ENCODE results near the gene EED.

The EED gene, protein sequence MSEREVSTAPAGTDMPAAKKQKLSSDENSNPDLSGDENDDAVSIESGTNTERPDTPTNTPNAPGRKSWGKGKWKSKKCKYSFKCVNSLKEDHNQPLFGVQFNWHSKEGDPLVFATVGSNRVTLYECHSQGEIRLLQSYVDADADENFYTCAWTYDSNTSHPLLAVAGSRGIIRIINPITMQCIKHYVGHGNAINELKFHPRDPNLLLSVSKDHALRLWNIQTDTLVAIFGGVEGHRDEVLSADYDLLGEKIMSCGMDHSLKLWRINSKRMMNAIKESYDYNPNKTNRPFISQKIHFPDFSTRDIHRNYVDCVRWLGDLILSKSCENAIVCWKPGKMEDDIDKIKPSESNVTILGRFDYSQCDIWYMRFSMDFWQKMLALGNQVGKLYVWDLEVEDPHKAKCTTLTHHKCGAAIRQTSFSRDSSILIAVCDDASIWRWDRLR

DNA sequence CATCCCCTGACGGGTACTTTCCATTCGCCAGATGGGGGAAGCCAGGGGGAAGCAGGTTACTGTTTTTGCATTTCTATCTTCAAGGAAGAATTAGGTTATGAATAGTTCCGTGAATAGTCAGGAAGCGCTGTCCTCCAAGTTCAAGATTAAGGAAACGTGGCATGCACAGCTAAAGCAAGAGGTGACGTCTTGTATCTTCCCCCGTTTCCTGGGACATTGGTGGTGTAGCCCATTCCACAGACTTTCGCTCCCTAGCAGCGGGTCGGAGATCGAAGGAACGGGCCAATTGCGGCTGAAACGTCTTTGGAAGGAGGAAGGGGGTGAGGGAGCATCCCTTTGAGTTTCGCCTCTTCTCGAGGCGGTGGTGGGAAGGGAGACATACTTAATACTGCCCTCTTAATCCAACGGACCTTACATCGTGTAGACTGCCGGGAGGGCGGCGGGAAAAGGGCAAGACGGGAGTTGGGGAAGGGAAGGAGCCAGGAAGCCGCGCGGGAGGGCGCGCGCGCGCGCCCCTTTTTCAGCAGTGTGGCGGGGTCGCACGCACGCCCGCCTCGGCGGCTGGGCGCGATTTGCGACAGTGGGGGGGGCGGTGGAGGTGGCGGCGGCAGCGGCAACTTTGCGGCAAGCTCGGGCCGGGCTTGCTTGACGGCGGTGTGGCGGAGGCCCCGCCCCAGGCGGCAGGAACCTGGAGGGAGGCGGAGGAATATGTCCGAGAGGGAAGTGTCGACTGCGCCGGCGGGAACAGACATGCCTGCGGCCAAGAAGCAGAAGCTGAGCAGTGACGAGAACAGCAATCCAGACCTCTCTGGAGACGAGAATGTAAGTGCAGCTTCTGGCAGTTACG lies at the start of gene EED:
EED (plus strand) TSS at position 232 of the 847 bp plus-strand sequence; CDS start at position 709, 477 bp downstream.
- peak; percentile 90 for DNase-seq (ENCODE audit: low read depth)

DNA sequence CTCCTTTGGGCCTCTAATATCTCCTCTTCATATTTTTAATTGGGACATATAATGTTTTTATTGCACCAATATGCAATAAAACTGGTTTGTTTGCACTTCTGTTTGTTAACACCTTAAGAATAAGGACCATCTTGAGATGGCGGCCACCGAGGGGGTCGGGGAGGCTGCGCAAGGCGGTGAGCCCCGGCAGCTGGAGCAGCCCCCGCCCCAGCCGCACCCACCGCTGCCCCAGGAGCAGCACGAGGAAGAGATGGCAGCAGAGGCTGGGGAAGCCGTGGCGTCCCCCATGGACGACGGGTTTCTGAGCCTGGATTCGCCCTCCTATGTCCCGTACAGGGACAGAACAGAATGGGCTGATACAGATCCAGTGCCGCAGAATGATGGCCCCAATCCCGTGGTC lies 49.6 kb upstream of the EED start:
- no peak for DNase-seq (ENCODE audit: low read depth)

DNA sequence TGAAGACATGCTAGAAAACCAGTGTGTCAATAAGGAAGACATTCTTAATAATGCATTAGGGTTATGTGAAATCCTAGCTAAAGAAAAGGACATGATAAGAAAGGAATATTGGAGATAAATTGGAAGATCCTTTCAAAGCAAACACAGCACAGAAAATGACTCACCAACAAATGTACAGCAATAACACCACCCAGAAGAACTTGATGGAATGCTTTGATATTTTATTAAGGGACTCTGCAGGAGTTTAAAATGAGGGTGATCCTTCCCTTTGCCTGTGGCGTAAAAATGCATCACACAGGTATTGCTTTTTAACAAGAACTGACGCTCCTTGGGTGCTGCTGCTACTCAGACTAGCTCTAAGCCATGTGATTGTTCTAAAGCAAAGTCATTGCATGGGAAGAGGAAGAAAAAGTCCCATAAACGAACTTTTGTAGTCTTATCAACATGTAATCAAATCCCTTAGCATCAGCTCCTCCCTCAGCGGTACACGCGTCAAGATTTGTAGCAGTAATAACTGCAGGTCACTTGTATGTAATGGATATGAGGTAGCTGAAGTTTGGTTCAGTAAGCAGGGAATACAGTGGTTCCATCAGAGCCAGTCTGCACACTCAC lies 48.4 kb upstream of the EED start:
- DNase-seq (ENCODE audit: low read depth): no peak

DNA sequence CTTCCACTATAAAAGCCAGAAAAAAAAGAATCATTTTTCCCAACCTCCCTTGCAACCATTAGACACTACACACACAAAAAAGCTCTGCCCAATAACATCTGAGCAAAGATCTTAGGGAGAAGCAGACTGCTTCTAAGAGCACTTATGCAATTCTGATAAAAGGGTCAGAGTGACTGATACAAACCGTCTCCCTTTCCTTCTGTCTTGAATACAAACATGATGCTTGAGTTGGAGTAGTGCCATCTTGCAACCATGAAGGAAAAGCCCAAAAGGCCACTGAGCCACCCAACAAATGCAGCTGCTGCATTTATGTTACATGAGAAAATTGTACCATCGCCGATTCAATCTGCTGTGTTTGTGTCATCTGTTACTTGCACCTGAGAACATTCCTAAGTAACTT lies 47.6 kb upstream of the EED start:
- DNase-seq (ENCODE audit: low read depth): no peak

DNA sequence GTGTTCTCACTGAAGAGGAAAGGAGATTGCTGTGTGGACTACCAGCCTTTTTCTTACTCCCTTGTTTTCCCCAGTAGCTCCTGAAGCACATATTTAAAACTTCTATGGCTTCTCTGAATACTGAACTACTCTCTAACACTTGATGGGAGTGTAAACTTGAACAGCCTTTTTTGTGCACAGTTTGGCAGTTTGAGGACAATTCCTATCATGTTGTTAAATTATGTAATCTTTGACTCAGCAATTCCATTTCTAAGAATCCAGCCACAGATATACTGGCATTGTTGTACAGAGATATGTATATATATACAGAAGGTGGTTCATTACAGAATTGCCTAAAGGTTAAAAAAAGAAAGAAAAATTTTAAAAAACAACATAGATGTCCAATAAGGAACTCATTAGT lies 47.1 kb upstream of the EED start:
- DNase-seq (ENCODE audit: low read depth): no peak

DNA sequence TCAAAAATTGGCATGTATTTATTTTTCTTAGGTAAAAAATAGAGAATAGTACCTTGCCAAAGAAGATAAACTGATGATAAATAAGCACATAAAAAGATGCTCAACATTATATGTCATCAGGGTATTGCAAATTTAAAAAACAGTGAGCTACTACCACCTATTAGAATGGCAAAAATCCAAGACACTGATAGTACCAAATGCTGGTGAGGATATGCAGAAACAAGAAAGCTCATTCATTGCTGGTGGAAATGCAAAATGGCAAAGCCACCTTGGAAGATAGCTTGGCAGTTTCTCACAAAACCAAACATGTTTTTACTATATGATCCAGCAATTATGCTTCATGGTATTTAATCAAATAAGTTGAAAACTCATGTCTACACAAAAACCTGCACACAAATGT lies 46.4 kb upstream of the EED start:
- DNase-seq (ENCODE audit: low read depth): no peak

DNA sequence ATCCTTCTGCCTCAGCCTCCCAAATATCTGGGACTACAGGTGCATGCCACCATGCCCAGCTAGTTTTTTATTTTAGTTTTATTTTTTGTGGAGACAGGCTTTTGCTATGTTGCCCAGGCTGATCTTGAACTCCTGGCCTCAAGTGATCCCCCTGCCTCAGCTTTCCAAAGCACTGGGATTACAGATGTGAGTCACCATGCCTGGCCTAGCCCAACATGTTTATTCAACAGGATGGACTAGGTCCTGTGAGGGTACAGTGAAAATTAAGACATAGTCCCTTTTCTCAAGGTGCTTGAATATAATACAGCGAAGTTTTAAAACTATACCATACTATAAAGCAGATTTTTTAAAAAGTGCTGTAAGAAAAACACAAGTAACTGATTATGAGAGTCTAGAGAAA lies 45.2 kb upstream of the EED start:
- no peak for DNase-seq (ENCODE audit: low read depth)

DNA sequence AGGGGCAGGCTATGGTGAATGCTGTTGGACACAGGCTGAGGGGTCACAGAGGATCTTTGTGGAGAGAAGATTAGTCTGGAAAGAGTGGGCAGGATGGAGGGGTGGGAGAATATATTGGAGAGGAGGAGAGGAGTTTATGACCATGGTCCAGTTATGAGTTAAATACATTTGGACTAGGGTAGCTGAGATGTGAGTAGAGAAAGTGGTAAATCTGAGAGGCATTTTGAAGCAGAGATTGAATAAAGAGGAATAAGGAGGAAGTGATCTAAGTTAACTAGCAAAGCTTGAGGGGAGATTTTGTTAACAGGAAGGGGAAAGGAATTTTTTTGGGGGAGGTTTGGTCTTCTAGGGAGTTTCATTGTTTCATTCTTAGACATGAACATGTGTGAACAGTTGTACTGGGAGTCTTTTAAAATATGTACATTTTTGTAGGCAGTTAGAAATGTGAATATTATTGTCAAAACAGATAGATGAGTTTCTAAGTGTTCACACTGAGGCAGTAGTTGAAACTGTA lies 43.1 kb upstream of the EED start:
- DNase-seq (ENCODE audit: low read depth): no peak

DNA sequence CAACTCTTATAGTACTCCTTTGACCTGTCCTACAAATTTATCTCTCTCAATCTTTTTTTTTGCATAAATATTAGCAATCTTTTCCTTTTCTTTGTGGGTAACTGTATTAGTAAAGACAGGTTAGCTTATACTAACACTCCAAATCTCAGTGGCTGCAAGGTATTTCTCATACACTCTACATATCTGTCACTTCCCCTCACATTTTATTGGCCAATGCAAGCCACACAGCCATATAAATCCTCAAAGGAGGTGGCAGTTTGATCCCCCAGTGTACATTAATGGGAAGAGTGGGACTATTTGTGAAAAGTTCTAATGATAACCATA lies 42.6 kb upstream of the EED start:
- DNase-seq (ENCODE audit: low read depth): no peak

DNA sequence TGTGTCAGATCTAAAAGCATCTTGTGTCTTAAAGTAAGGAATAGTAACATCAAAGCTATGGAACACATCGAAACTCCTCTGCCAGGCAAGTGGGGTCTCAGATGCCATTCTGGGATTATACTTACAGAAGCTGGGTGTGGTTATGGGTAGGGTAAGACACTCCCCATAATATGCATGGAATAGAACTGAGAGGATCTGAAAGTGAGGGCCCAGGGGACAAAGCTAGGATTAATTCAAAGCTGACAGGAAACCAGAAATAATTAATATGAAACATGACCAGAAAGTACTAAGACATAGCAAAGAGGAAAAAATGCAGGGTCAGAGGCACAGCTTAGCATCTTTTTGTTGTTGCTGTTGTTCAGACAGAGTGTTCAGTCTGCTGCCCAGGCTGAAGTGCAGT lies 40.2 kb upstream of the EED start:
- DNase-seq (ENCODE audit: low read depth): no peak

DNA sequence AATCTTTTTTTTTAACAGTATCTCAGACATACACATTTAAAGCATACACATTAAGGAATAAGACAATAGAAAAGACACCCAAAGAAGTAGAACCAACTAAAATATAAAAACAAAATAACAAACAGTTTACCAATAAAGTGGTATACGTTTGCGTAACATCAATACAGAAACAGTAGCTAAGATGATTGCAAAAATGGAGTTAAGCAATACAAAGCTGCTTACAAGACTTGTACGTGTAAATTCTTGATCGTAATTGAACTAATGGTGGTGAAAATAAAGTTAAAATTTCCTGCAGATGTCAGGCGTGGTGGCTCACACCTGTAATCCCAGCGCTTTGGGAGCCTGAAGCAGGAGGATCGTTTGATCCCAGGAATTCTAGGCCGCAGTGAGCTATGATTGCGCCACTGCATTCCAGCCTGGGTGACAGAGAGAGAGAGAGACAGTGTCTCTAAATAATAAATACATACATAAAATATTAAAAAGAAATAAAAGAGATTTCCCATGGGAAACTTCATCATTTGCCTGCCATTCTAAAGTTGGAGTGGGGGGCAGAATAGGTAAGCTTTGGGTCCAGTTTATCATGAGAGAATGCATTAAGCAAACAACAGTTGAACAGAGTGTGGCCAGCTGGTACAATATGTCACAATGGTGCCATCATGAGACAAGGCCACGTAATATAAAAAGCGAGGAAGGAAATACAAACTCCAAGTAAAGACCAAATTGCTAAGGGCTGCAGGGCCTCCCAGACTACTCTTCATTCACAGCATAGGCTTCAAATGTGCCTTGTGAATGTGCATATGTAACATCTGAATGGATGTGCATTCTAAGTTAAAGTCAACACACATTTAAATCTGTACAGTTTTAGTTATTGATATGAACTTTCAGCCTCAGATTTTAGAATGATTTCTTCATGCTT lies 38.9 kb upstream of the EED start:
- no peak for DNase-seq (ENCODE audit: low read depth)

DNA sequence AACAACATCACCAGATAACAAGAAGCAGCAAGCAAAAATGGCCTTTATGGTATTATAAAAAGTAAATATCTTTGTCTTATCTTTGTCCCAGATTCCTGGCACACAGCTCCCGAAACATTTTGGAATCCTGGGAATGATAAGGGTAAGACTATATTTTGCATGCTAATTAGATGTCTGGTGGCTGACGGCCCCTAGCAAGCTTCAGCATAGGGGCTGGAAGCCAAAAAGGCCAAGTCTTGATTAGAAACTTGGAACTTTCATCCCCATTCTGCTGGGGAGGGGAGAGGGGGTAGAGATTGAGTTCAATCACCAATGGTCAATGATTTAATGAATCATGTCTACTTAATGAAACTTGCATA lies 38.2 kb upstream of the EED start:
- no peak for DNase-seq (ENCODE audit: low read depth)

DNA sequence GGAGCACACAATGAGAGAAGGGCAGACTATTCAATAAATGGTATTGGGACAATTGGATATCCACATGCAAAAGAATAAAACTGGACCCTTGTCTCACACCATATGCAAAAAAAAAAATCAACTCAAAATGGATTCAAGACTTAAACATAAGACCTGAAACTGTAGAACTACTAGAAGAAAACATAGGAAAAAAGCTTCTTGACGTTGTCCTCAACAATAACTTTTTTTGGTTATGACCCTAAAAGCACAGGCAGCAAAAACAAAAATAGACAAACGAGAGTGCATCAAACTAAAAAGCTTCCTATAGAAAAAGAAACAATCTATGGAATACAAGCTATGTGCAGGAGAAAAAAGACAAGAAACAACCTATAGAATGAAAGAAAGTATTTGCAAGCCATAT lies 37.1 kb upstream of the EED start:
- no peak for DNase-seq (ENCODE audit: low read depth)

DNA sequence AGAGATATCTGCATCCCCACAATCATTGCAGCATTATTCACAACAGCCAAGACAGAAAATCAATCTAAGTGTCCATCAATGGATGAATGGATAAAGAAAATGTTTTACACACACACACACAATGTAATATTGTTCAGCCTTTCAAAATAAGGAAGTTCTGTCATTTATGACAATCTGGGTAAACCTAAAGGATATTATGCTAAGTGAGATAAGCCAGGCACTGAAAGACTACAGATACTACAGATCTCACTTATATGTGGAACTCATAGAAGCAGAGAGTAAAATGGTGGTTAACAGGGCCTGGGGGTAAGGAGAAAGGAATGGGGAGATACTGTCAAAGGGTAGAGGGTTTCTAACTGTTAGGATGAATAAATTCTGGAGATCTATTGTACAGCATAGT lies 36.0 kb upstream of the EED start:
- DNase-seq (ENCODE audit: low read depth): no peak

DNA sequence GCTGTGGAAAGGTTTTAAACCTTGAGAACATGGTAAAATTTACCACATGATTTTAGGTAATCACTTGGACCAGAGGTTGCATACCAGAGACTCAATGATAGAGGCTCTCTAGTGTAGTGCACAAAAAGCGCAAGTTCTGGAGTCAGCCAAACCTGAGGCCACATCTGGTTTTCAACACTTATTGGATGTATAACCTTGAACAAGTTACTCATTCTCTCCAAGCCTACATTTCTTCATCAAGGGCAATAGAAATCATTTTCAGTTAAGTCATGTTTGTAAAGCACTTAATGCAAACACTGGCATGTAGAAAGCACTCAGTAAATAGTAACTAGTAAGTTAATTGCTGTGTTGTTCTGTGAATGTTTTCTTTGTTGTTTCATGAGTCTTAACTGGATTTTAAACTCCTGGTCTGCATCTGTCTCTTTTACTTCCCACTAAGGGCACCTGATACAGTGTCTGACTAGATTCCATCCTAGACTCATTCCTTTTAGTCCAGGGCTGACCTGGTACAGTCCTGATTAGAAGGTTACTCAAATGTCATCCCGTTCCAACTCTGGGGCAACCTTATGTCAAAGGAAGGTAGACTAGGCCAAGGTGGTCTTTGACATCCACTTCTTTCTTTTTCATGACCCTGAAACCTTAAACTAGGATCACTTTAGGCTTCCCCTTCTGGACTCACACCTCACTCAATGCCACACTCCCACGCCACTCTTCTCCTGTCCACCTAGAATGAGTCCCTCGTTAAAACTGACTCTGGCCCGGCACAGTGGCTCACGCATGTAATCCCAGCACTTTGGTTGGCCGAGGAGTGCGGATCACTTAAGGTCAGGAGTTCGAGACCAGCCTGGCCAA lies 34.5 kb upstream of the EED start:
- DNase-seq (ENCODE audit: low read depth): no peak

DNA sequence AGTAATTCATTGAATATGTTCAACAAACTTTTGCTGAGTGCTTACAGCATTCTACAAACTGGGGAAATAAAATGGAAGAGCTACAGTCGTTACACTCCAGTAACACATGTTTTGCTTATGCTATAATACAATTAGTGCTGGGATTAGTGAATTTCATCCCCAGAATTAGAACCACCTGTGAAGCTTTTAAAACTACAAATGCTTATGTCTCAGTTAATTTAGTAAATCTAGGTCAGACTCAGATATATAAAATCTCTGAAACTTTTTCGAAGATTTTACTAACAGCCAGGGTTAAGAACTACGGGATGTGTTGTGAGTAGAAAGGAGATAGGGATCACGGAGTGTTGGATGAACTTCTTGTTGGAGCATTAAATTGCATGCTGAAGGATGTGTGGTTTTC lies 33.7 kb upstream of the EED start:
- DNase-seq (ENCODE audit: low read depth): no peak

DNA sequence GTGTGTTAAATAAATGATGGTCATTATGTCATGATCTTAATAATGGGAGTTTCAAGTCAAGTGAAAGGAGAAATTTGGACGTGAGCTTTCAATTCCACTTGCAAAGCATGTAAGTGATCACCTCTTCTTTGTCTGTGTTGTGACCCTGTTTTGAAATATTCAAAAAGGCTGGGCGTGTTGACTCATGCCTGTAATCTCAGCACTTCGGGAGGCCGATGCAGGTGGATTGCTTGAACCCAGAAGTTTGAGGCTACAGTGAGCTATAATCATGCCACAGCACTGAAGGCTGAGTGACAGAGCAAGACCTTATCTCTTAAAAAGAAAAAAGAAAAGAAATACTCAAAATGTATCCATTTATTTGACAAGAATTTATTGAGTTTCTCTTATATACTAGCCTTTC lies 32.9 kb upstream of the EED start:
- no peak for DNase-seq (ENCODE audit: low read depth)

DNA sequence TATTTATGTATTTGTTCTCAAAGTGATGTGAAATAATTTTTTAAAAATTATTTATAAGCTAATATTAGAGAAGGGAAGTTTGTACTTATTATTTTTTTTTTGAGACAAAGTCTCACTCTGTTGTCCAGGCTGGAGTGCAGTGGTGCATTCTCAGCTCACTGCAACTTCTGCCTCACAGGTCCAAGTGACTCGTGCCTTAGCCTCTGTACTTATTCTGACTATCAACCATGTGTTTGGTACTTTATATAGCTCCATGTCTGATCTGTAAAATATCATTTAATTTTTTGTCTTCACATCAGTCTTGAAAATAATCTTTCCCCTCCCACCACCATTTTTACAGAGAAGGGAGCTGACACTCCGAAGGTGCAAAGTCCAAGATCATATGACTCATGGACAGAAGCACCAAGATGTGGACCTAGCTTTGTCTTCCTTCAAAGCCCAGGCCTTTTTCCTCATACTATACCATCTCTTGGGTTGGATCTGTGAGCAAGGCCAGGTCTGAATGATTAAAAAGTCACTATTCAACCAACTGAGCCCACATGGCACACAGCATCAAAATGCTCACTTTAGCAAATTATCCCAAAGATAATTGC lies 32.4 kb upstream of the EED start:
- no peak for DNase-seq (ENCODE audit: low read depth)

DNA sequence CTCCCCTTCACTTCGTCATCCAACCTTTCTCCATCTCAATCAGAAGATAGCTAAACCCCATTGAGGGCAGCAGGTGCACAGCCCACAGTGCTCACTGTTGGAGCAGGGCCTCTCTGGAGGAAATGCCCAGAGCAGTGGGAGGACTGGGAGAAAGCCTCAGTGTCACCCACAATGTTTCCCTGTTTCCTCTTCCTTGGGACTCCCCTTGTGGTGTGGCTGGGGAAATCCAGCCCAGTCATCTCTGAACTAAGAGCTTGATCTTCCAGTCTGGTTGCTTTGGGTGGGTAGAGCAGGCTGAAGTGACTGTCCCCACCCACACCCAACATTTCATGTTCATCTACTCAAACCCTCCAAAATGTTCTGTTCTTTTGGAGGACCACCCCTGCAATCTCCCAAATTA lies 29.8 kb upstream of the EED start:
- DNase-seq (ENCODE audit: low read depth): no peak
